Common myeloid progenitor, CD34-positive (primary cell): ENCODE data around the gene SHLD2.
"Not testable (repeated sequence)": the region's sequence is repeated elsewhere in the genome, so short reads cannot be mapped to it uniquely, and the experiment has no call there.

Experiments used
- CTCF ChIA-PET: fragments of 350-600 bp; sonication (Branson Sonifier 250); formaldehyde crosslinking; loops from one replicate; lab custom pipeline; 2021; ENCODE audit warnings: antibody characterized with exemption; lab: Charles Lee
- POLR2A ChIA-PET: fragments of 350-600 bp; sonication (Branson Sonifier 250); formaldehyde crosslinking; loops from one replicate; lab custom pipeline; 2021; ENCODE audit warnings: antibody characterized with exemption; lab: Charles Lee
- DNase-seq, 3 donors: peaks; one replicate each; pipeline versions ENCODE4 v3.0.0 to v3.0.0-alpha.2; 2013
- H3K27ac ChIP-seq, 2 experiments: 1 replicate in 1 of 2; 2 replicates in 1 of 2; pipeline ENCODE4 v1.7.0; 2013; ENCODE audit warnings: inconsistent platforms in 2 of 2, low read length in 2 of 2, mild to moderate bottlenecking in 2 of 2, low read depth in 1 of 2, moderate library complexity in 1 of 2; ENCODE audit not compliant: severe bottlenecking in 2 of 2, insufficient read depth in 1 of 2, poor library complexity in 1 of 2
- H3K27me3 ChIP-seq, 5 experiments: replicated peaks in 2 of 5; 1 replicate in 3 of 5; 2 replicates in 2 of 5; pipeline versions ENCODE4 v1.6.1 to v1.7.0; 2013; ENCODE audit warnings: low read length in 4 of 5, mild to moderate bottlenecking in 2 of 5, moderate library complexity in 2 of 5, inconsistent platforms in 1 of 5; ENCODE audit not compliant: insufficient read depth in 5 of 5, control insufficient read depth in 4 of 5
- H3K36me3 ChIP-seq, 4 experiments: 1 replicate in 2 of 4; 2 replicates in 2 of 4; pipeline versions ENCODE4 v1.6.1 to v1.7.0; 2013; ENCODE audit warnings: low read length in 3 of 4, control low read depth in 1 of 4, mild to moderate bottlenecking in 1 of 4; ENCODE audit not compliant: control insufficient read depth in 4 of 4, insufficient read depth in 4 of 4
- H3K4me1 ChIP-seq, 4 experiments: 1 replicate in 3 of 4; 2 replicates in 1 of 4; pipeline versions ENCODE4 v1.6.1 to v1.7.1; 2013; ENCODE audit warnings: low read length in 3 of 4, mild to moderate bottlenecking in 3 of 4, control low read depth in 1 of 4, inconsistent platforms in 1 of 4, moderate library complexity in 1 of 4; ENCODE audit not compliant: control insufficient read depth in 4 of 4, insufficient read depth in 4 of 4; ENCODE audit errors: control extremely low read depth in 1 of 4
- H3K4me3 ChIP-seq, 7 experiments: 1 replicate in 4 of 7; 2 replicates in 3 of 7; pipeline versions ENCODE4 v1.5.1 to v1.7.0; 2013; ENCODE audit warnings: mild to moderate bottlenecking in 7 of 7, low read length in 6 of 7, moderate library complexity in 6 of 7, inconsistent platforms in 2 of 7, low read depth in 2 of 7, control low read depth in 1 of 7; ENCODE audit not compliant: insufficient read depth in 4 of 7, control insufficient read depth in 1 of 7; ENCODE audit errors: extremely low read depth in 1 of 7
- H3K9me3 ChIP-seq, 5 experiments: 1 replicate in 4 of 5; 2 replicates in 1 of 5; pipeline versions ENCODE4 v1.6.1 to v1.7.1; 2013; ENCODE audit warnings: low read length in 4 of 5, mild to moderate bottlenecking in 2 of 5, inconsistent platforms in 1 of 5, low read depth in 1 of 5, moderate library complexity in 1 of 5; ENCODE audit not compliant: control insufficient read depth in 4 of 5, insufficient read depth in 2 of 5; ENCODE audit errors: control extremely low read depth in 1 of 5
- WGBS: methylation state at CpG from one replicate; pipeline ENCODE4 v1.1.5; 2013; ENCODE audit not compliant: insufficient coverage; 5-methylcytosine and 5-hydroxymethylcytosine counted together

SHLD2 gene

GRCh38 chr10:87239346-87239808, 144.4 kb downstream of the SHLD2 start:
- no CpG with 5 or more reads among the region's 6 CpGs for WGBS
- H3K27me3 ChIP-seq, CTCF ChIA-PET, H3K9me3 ChIP-seq, H3K27ac ChIP-seq, POLR2A ChIA-PET, DNase-seq, H3K36me3 ChIP-seq, H3K4me1 ChIP-seq, H3K4me3 ChIP-seq: not testable (repeated sequence)
